ENCODE results near the gene MAP3K3.

- TF ChIP-seq CTCF (IDR thresholded peaks at IDR 0.05; ENCODE audit: insufficient read depth, low read length) (no peak), REST (IDR thresholded peaks at IDR 0.05; ENCODE audit: insufficient replicate concordance, low read depth) (no peak), GABPA (IDR thresholded peaks at IDR 0.05; ENCODE audit: low read depth) (no peak)
These were observed 44.0 kb upstream of the MAP3K3 start for GRCh38 chr17:63578027-63578768.

All from HL-60 (cell line).